HG03103 (cell line): ENCODE results near the gene IREB2.

Experiments used
- ATAC-seq: cut with Tn5 transposase; IDR thresholded peaks from one replicate; pipeline ENCODE4 v1.9.1; 2021; ENCODE audit warnings: low read depth; ENCODE audit not compliant: unreplicated experiment

IREB2 gene

DNA sequence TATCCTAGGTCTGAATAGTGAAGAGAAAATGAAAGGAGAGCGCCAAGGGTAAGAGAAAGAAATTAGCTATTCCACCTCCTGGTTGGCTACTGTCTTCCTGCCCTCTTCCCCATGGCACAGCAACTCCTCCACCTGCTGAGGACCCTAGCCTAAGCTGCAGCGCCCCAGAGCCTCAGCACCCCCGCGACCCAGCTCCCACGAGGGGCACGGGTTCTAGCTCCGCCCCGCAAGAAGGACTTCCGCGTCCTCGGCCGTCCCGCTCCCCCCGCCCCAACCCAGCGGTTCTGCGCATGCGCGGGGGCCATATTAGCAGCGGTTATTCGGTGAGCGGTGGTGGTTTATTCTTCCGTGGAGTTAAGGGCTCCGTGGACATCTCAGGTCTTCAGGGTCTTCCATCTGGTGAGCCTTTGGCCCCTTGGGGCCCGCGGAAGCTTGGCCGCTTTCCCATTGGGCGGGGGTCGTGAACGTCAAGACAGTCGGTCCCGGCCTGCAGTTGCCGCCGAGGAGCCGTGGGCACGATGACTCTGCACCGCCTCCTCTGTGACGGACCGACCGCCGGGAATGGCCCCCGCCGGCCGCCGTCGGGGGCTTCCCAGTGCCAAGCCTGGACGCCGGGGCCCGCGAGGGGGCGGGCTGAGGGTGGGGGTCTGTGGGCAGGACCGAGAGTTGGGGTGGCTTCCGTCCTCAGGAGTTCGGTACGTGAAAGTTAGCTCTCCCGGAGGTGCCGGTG is 102.3 kb downstream of the IREB2 start, which contains the start of gene PSMA4:
Gene PSMA4 (plus strand): TSS at position 304 of the 730 bp plus-strand sequence. CDS start 1,484 bp downstream, outside the sequence.
- peak; percentile 65 for ATAC-seq

DNA sequence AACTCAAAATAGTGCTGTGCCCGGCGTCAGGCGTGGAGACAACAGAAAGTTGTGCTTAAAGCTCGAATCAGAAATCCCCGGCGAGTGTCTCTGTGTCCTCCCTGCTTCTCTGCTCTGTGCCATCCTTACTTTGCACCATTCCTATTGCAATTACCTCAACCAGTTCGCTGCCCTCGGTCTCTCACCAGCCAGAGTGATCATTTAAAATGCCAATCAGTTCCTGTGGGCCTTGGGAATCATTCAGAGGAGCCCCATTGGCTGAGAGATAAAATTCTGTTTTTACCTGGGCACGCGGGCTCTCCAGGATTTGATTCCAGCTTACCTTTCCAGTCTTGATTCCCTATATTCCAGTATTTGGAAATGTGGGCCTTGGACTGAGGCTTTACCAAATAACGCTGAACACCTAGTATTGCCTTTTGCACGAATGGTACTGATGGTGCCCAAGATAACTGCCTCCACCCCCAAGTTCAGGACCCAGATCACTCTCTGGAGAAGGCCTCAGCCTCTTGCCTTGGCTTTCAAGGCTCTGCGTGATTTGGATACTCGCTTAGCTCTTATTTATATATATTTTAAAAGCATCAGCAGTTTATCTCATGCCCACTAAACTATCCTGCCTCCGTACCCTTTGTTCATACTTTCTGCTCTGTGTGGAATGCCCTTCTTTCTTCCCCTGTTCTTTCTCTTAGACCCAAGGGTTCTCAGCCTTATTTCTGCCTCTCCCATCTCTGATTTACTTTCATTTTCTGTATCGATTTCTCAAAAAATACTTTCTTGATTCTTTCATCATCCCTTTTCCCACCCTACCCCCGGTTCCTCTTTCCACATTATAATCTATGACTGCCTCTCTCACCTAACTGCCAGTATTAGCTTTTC is 103.1 kb downstream of the IREB2 start:
- ATAC-seq, result no peak

DNA sequence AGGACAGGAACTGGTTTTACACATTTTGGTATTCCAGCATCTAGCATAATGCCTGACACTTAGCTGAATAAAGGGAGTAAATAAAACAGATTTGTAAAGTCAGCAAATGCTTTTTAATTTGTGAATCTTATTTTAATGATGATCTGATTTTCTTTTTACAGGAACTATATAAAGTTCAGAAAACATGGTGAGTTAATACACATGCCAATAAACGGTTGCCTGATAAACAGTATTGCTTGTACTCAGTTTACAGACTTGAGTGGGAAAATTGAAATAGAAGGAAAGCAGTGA is 103.7 kb downstream of the IREB2 start:
- no peak for ATAC-seq

GRCh38 chr15:78542647-78543046 is 104.6 kb downstream of the IREB2 start:
- ATAC-seq, result no peak

GRCh38 chr15:78550194-78550593 is 112.2 kb downstream of the IREB2 start:
- no peak for ATAC-seq

DNA sequence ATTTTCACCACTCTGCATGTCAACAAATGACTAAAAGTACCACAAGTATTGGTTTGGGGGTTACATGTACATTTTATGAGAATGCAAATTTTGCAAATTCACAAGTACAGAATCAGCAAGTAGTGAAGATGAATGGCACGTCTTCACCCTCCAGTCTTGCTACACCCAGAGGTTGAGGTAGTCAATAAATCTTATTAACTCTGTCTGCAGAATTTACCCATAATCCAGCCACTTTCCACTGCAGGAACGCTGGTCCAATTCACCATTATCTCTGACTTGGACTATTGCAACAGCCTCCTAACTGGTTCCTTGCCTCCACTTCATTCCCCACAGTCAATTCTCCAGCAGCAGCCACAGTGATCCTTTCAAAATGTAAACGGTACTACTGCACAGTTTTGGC is 112.8 kb downstream of the IREB2 start:
- ATAC-seq, result no peak
